ENCODE data around the gene SFSWAP.

DNA sequence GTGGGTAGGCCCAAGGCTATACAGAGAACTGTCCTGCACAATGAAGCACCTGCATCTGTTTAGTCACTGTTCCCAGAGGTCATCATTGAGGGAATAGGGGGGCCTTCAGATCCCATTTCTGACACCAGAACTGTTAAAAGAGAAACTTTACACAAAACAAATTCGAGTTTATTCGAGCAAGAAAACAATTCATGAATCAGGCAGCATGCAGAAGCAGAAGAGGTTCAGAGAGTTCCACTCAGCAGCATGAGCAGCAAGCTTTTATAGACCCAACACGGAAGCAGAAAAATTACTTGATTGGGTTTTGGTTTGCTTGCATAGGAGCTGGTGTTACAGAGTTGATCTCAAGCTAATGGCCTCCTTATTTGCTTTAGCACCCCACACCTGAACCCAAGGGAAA, 1.7 kb upstream of the SFSWAP start:
- TF ChIP-seq, protein P1, sequence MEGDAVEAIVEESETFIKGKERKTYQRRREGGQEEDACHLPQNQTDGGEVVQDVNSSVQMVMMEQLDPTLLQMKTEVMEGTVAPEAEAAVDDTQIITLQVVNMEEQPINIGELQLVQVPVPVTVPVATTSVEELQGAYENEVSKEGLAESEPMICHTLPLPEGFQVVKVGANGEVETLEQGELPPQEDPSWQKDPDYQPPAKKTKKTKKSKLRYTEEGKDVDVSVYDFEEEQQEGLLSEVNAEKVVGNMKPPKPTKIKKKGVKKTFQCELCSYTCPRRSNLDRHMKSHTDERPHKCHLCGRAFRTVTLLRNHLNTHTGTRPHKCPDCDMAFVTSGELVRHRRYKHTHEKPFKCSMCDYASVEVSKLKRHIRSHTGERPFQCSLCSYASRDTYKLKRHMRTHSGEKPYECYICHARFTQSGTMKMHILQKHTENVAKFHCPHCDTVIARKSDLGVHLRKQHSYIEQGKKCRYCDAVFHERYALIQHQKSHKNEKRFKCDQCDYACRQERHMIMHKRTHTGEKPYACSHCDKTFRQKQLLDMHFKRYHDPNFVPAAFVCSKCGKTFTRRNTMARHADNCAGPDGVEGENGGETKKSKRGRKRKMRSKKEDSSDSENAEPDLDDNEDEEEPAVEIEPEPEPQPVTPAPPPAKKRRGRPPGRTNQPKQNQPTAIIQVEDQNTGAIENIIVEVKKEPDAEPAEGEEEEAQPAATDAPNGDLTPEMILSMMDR (IDR thresholded peaks at IDR 0.05) = no peak
- no peak for TF ChIP-seq POLR2A (IDR thresholded peaks at IDR 0.05)

Measured in adrenal gland (tissue), 5 donors.